Embryonic facial prominence (tissue), 1 donor: Measurements from ENCODE around the gene CT47A7.
"Not testable (repeated sequence)": the region's sequence is repeated elsewhere in the genome, so short reads cannot be mapped to it uniquely, and the experiment has no call there.

Experiments
- DNase-seq: peaks from one replicate; pipeline ENCODE4 v3.0.0-alpha.2; 2016; ENCODE audit errors: extremely low spot score

The CT47A7 gene

GRCh38 chrX:120956500-120956899 is at the start of gene CT47A7:
Gene CT47A7 (minus strand): TSS chrX:120956600. CDS start chrX:120956345, 255 bp downstream.
- DNase-seq: not testable (repeated sequence)

DNA sequence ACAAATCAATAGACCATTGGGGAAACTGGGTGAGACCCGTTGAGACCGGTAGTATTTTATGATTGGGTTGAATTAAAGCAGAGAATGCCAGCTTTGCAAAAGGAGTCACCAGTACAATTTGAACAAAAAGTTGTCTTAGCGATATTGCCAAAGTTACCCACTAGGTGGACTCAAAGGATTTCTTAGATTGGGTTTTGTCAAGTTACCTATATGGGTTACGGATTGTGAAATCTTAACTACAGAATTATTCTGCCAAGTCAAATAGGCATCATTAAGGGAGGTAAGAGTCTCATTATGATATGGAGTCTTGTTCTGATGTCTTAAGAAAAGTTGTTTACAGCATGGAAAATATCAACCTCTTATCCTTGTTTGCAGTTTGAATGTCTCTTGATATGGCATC is 44.2 kb upstream of the CT47A7 start:
- no peak for DNase-seq

DNA sequence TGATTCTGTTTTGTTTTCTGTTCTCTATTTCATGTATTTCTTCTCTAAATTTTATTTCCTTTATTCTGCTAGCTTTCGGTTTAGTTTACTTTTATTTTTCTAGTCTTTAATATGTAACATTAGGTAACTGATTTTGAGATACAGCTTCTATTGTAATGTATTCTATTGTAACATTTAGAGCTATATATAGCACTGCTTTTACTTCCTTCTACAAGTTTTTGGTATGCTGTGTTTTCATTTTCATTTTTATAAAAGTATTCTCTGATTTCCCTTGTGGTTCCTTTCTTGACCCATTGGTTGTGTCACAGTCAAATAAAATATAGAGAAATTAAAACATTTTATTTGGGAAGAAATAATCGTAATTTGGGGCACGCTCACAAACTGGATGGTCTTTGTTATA is 43.0 kb upstream of the CT47A7 start:
- no peak for DNase-seq

- not testable (repeated sequence) for DNase-seq
These were observed 29.3 kb upstream of the CT47A7 start, which contains the start of gene CT47A1 for GRCh38 chrX:120985660-120986059. Gene CT47A1 (minus strand): TSS chrX:120985760. CDS start chrX:120985529, 231 bp downstream.
